ENCODE measurements around the gene PPP1R14B.
A peak's percentile ranks its signal among the peaks of the same experiment; 100 is the strongest.

The PPP1R14B gene

DNA sequence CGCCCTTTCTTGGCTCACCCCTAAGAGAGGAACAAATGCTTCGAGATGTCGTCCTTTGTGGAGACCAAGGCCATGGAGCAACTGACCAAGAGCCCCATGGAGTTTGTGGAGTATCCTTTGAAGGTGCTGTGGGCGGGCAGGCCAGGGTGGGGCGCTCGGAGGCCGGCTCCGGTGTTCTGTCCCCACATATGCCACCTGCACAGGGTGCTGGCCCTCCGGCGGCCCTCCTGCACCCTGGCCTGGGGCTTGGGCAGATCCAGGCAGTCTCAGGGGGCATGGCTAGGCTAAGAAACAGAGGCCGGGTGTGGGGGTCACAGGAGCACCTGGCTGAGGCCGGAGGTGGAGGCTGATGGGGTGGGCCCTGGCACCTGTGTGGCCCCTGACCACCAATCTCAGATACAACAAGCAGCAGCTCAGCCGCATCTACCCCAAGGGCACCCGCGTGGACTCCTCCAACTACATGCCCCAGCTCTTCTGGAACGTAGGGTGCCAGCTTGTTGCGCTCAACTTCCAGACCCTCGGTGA is 14.9 kb upstream of the PPP1R14B start:
- Mint-ChIP-seq H3K27me3 (no peaks in the 10 kb centered on the region), H3K4me1 (peaks cover 11% of the 10 kb centered on the region), H3K9me3 (no peaks in the 10 kb centered on the region), H3K4me3 (no peak overlapping the region), H3K27ac (ENCODE audit: low read depth) (no peak overlapping the region), H3K36me3 (ENCODE audit: insufficient read depth) (peaks cover 13% of the 10 kb centered on the region)
- ATAC-seq (replicated peaks; ENCODE audit: extremely low read depth, poor library complexity, severe bottlenecking) (no peak), DNase-seq (ENCODE audit: low spot score in 2 of 2) (no peak)

DNA sequence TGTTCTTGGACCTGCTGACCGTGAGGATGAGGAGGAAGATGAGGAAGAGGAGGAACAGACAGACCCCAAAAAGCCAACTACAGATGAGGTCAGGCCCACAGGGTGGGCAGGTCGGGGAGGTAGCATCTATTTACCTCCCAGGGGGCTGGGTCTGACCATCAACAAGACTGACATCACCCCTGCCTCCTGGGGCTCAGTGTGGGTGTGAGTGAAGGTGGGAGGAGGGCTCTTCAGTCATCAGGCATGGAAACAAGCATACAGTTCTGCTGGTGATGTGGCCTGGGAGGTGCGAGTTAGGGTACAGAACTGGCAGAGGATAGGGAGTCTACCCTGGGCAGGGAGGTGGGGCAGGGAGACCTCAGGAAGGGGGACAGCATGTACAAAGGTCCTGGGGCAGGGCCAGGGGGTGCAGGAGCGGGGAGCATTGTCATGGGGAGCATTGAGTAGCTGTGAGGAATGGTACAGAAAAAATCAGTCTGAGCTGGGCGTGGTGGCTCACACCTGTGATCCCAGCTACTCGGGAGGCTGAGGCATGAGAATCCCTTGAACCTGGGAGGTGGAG is 13.5 kb upstream of the PPP1R14B start:
- Mint-ChIP-seq H3K4me3 (no peak overlapping the region), H3K4me1 (peaks cover 11% of the 10 kb centered on the region), H3K36me3 (ENCODE audit: insufficient read depth) (peaks cover 11% of the 10 kb centered on the region), H3K27me3 (no peaks in the 10 kb centered on the region), H3K27ac (ENCODE audit: low read depth) (peak overlapping the region; percentile 47), H3K9me3 (no peaks in the 10 kb centered on the region)
- ATAC-seq (replicated peaks; ENCODE audit: extremely low read depth, poor library complexity, severe bottlenecking): no peak
- no peak for DNase-seq (ENCODE audit: low spot score in 2 of 2)

DNA sequence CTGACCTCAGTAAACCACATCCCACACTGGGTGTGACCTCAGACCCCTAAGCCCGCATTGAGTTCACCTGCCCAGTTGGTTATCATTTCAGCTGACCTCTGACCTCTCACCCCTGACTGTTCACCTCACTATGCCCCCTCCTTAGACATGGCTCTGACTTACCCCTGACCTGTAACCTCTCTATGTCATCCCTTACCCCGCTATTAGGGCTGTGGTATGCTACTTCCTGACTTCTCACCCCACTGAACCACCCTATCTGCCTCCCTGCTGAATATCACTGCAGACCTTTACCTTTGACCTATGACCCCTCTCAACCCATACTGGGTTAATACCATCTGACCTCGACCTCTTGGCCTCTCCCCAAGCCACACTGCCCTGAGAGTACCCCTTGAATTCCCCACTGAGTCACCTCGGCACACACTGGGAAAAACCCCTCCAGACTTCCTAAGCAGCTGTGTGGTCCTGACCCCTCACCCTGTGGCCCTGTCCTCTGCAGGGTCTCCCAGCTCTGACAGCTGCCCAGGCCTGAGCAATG is 12.9 kb upstream of the PPP1R14B start:
- peaks cover 11% of the 10 kb centered on the region for H3K4me1 Mint-ChIP-seq
- peak overlapping the region; percentile 47 for H3K27ac Mint-ChIP-seq (ENCODE audit: low read depth)
- no peak overlapping the region for H3K4me3 Mint-ChIP-seq
- DNase-seq (ENCODE audit: low spot score in 2 of 2) (no peak), ATAC-seq (replicated peaks; ENCODE audit: extremely low read depth, poor library complexity, severe bottlenecking) (no peak)
- H3K9me3 Mint-ChIP-seq: no peaks in the 10 kb centered on the region
- H3K36me3 Mint-ChIP-seq (ENCODE audit: insufficient read depth): peaks cover 11% of the 10 kb centered on the region
- H3K27me3 Mint-ChIP-seq: no peaks in the 10 kb centered on the region

GRCh38 chr11:64258946-64259532 is 12.3 kb upstream of the PPP1R14B start:
- Mint-ChIP-seq H3K36me3 (ENCODE audit: insufficient read depth) (peaks cover 11% of the 10 kb centered on the region), H3K4me3 (no peak overlapping the region), H3K27ac (ENCODE audit: low read depth) (no peak overlapping the region), H3K27me3 (no peaks in the 10 kb centered on the region), H3K9me3 (no peaks in the 10 kb centered on the region), H3K4me1 (peaks cover 11% of the 10 kb centered on the region)
- DNase-seq (ENCODE audit: low spot score in 2 of 2): no peak
- no peak for ATAC-seq (replicated peaks; ENCODE audit: extremely low read depth, poor library complexity, severe bottlenecking)

DNA sequence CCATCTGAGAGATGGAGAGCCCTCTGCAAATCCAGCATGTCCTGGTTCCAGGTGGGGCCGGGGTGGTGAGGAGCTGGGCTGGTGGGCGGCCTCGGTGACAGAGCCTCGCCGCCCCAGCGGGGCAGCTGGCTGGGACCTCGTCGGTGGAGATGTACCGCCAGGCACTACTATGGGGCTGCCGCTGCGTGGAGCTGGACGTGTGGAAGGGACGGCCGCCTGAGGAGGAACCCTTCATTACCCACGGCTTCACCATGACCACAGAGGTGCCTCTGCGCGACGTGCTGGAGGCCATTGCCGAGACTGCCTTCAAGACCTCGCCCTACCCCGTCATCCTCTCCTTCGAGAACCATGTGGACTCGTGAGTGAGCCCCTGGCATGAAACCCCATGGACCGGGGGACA is 11.6 kb upstream of the PPP1R14B start:
- H3K4me1 Mint-ChIP-seq: peaks cover 15% of the 10 kb centered on the region
- H3K36me3 Mint-ChIP-seq (ENCODE audit: insufficient read depth): peaks cover 11% of the 10 kb centered on the region
- ATAC-seq (replicated peaks; ENCODE audit: extremely low read depth, poor library complexity, severe bottlenecking): no peak
- no peak overlapping the region for H3K4me3 Mint-ChIP-seq
- no peaks in the 10 kb centered on the region for H3K9me3 Mint-ChIP-seq
- H3K27ac Mint-ChIP-seq (ENCODE audit: low read depth): no peak overlapping the region
- no peaks in the 10 kb centered on the region for H3K27me3 Mint-ChIP-seq
- DNase-seq (ENCODE audit: low spot score in 2 of 2): no peak

GRCh38 chr11:64256300-64256699 is 9.6 kb upstream of the PPP1R14B start:
- H3K4me3 Mint-ChIP-seq: no peak overlapping the region
- ATAC-seq (replicated peaks; ENCODE audit: extremely low read depth, poor library complexity, severe bottlenecking) (no peak), DNase-seq (ENCODE audit: low spot score in 2 of 2) (no peak)
- H3K27ac Mint-ChIP-seq (ENCODE audit: low read depth): no peak overlapping the region
- no peaks in the 10 kb centered on the region for H3K27me3 Mint-ChIP-seq
- H3K36me3 Mint-ChIP-seq (ENCODE audit: insufficient read depth): peaks cover 13% of the 10 kb centered on the region
- peaks cover 23% of the 10 kb centered on the region for H3K4me1 Mint-ChIP-seq
- H3K9me3 Mint-ChIP-seq: no peaks in the 10 kb centered on the region

DNA sequence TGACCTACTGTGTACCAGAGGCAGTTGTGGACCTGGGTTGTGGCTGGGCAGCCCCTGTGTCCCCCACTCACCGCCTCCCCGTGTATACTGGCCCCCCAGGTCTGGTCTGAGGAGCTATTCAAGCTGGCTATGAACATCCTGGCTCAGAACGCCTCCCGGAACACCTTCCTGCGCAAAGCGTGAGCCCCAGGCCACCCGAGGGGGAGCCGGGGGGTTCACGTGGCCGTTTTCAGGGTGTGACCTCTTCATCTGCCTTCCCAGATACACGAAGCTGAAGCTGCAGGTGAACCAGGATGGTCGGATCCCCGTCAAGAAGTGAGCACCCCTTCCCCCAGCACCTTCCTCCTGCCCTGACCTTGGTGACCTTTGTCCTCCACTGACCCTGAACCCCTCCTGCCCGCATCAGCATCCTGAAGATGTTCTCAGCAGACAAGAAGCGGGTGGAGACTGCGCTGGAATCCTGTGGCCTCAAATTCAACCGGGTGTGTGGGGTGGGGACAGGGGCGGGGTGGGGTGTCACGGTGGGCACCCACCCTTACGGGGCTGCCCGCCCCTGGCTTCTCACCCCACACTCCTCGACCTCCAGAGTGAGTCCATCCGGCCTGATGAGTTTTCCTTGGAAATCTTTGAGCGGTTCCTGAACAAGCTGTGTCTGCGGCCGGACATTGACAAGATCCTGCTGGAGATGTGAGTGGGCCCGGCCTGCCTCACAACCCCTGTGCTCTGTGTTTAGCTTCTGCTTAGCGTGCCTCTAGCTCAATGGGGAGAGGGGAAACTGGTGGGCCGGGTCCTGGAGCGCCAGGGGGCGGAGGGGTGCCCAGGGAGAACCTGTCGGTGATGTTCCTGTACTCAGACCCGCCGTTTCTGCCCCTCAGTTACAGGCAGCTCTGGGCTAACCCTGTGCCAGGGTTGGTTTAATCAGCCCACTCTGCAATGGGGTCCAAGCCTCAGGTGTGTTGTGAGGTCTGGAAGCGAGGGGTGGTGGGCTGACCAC is 8.7 kb upstream of the PPP1R14B start:
- Mint-ChIP-seq H3K36me3 (ENCODE audit: insufficient read depth) (peaks cover 15% of the 10 kb centered on the region), H3K27ac (ENCODE audit: low read depth) (no peak overlapping the region), H3K4me3 (no peak overlapping the region), H3K4me1 (peaks cover 23% of the 10 kb centered on the region), H3K9me3 (no peaks in the 10 kb centered on the region), H3K27me3 (no peaks in the 10 kb centered on the region)
- ATAC-seq (replicated peaks; ENCODE audit: extremely low read depth, poor library complexity, severe bottlenecking) (no peak), DNase-seq (ENCODE audit: low spot score in 2 of 2) (no peak)

GRCh38 chr11:64254326-64254725 is 7.6 kb upstream of the PPP1R14B start:
- H3K4me3 Mint-ChIP-seq: no peak overlapping the region
- no peaks in the 10 kb centered on the region for H3K9me3 Mint-ChIP-seq
- H3K4me1 Mint-ChIP-seq: peaks cover 13% of the 10 kb centered on the region
- H3K27ac Mint-ChIP-seq (ENCODE audit: low read depth): no peak overlapping the region
- peaks cover 12% of the 10 kb centered on the region for H3K36me3 Mint-ChIP-seq (ENCODE audit: insufficient read depth)
- ATAC-seq (replicated peaks; ENCODE audit: extremely low read depth, poor library complexity, severe bottlenecking) (no peak), DNase-seq (ENCODE audit: low spot score in 2 of 2) (no peak)
- H3K27me3 Mint-ChIP-seq: no peaks in the 10 kb centered on the region

DNA sequence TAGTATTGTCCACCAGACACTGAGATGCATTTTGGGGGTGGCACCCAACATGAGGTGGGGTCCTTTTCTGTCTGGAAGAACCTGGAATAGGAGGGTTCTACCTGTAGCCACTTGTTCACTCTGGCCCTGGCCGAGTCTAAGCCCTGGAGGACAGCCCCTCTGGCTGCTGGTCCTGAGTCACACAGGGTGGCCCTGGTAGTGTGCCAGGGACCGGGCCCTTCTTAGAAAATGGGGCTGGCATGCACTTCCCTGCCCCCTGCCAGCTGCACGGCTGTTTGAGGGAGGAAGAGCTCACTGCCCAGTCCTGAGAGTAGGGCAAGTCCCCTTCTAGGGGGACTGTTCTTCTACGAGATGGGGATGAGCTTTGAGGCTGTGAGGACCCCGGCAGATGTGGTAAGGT is 6.7 kb upstream of the PPP1R14B start:
- Mint-ChIP-seq H3K27me3 (no peaks in the 10 kb centered on the region), H3K9me3 (no peaks in the 10 kb centered on the region), H3K36me3 (ENCODE audit: insufficient read depth) (peaks cover 10% of the 10 kb centered on the region), H3K27ac (ENCODE audit: low read depth) (no peak overlapping the region), H3K4me3 (no peak overlapping the region), H3K4me1 (peaks cover 12% of the 10 kb centered on the region)
- no peak for DNase-seq (ENCODE audit: low spot score in 2 of 2)
- no peak for ATAC-seq (replicated peaks; ENCODE audit: extremely low read depth, poor library complexity, severe bottlenecking)

- no peak overlapping the region for H3K27ac Mint-ChIP-seq (ENCODE audit: low read depth)
- peaks cover 16% of the 10 kb centered on the region for H3K4me1 Mint-ChIP-seq
- H3K36me3 Mint-ChIP-seq (ENCODE audit: insufficient read depth): peaks cover 10% of the 10 kb centered on the region
- DNase-seq (ENCODE audit: low spot score in 2 of 2) (no peak), ATAC-seq (replicated peaks; ENCODE audit: extremely low read depth, poor library complexity, severe bottlenecking) (no peak)
- no peaks in the 10 kb centered on the region for H3K27me3 Mint-ChIP-seq
- peak overlapping the region; percentile 91 for H3K4me3 Mint-ChIP-seq
- no peaks in the 10 kb centered on the region for H3K9me3 Mint-ChIP-seq
Observed at GRCh38 chr11:64253043-64253442, 6.3 kb upstream of the PPP1R14B start.

- Mint-ChIP-seq H3K27ac (ENCODE audit: low read depth) (peak overlapping the region; percentile 87), H3K4me3 (peak overlapping the region; percentile 91), H3K27me3 (no peaks in the 10 kb centered on the region), H3K36me3 (ENCODE audit: insufficient read depth) (peaks cover 6% of the 10 kb centered on the region), H3K9me3 (no peaks in the 10 kb centered on the region), H3K4me1 (peaks cover 24% of the 10 kb centered on the region)
- DNase-seq (ENCODE audit: low spot score in 2 of 2) (no peak), ATAC-seq (replicated peaks; ENCODE audit: extremely low read depth, poor library complexity, severe bottlenecking) (no peak)
Observed at GRCh38 chr11:64252003-64252872, 5.5 kb upstream of the PPP1R14B start.

DNA sequence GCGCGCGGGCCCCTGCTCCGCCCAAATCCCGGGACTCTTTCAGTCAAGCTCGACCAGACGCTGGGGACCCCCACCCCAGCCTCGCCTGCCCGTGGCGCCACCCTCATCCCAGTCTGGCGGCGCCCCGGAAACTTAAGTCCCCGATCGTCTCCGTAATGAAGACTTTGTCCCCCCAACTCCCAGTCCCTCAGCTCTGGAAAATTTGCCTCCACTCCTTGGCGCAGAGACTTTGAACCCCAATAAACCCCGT is 4.9 kb upstream of the PPP1R14B start:
- DNase-seq (ENCODE audit: low spot score in 2 of 2) (no peak), ATAC-seq (replicated peaks; ENCODE audit: extremely low read depth, poor library complexity, severe bottlenecking) (no peak)
- H3K4me1 Mint-ChIP-seq: peaks cover 30% of the 10 kb centered on the region

More for the DNA sequence above, 4.9 kb upstream of the PPP1R14B start:
- Mint-ChIP-seq H3K27ac (ENCODE audit: low read depth) (peak overlapping the region; percentile 87), H3K4me3 (peak overlapping the region; percentile 91), H3K36me3 (ENCODE audit: insufficient read depth) (peaks cover 6% of the 10 kb centered on the region), H3K27me3 (no peaks in the 10 kb centered on the region), H3K9me3 (no peaks in the 10 kb centered on the region)
